Brain microvascular endothelial cell (primary cell): ENCODE measurements around the gene RNF217.
"Not testable (repeated sequence)": the region's sequence is repeated elsewhere in the genome, so short reads cannot be mapped to it uniquely, and the experiment has no call there.

Source experiments
- DNase-seq: peaks from one replicate; pipeline ENCODE4 v3.0.0-alpha.2; 2020
- H3K27ac ChIP-seq: fragments of 250-450 bp; sonication (Bioruptor Pico); 2 replicates; pipeline ENCODE4 v1.5.1; 2020; ENCODE audit warnings: mild to moderate bottlenecking, moderate library complexity
- H3K27me3 ChIP-seq: fragments of 250-450 bp; sonication (Bioruptor Pico); replicated peaks from 2 replicates; pipeline ENCODE4 v1.5.1; 2020; ENCODE audit warnings: mild to moderate bottlenecking
- H3K36me3 ChIP-seq: fragments of 250-450 bp; sonication (Bioruptor Pico); replicated peaks from 2 replicates; pipeline ENCODE4 v1.5.1; 2020; ENCODE audit warnings: mild to moderate bottlenecking
- H3K4me3 ChIP-seq: 2 replicates; pipeline ENCODE4 v1.5.1; 2011; ENCODE audit warnings: low read depth, mild to moderate bottlenecking, control low read depth, low read length, moderate library complexity
- in situ Hi-C: cut with HindIII; loops from 2 replicates; pipeline ENCODE4 v1.10.0; 2017; ENCODE audit warnings: low sequenced_read_pairs, low pct_ligation_motif_present
- TF ChIP-seq, protein P1 (sequence below): IDR thresholded peaks from 2 replicates; pipeline ENCODE4 v1.5.1; 2011; ENCODE audit warnings: low read depth, mild to moderate bottlenecking, moderate library complexity, low read length, control low read depth, inconsistent platforms; ENCODE audit errors: missing control alignments

Gene RNF217

DNA sequence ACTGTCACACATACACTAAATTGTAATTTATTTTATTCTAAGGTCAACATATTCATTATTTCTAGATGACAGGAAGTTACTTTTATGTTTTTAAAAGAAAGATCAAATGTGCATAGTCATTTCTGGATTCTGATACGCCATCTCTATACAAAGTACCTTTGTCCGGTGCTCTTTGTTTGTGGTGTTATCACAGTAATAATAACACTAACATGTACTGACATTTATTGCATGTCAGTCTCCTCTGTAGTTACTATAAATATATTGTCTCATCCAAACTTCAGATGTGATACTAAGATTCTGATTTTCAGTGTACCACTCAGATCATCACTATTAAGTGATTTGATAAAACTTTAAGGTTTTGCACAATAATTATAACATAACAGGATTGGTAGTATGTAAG is 101.1 kb downstream of the RNF217 start:
- Histone ChIP-seq H3K36me3 (no peaks in the 10 kb centered on the region), H3K27ac (no peak overlapping the region), H3K27me3 (no peaks in the 10 kb centered on the region), H3K4me3 (no peak overlapping the region)
- DNase-seq: no peak
- in situ Hi-C loops: no loop called here
- TF ChIP-seq, protein P1, sequence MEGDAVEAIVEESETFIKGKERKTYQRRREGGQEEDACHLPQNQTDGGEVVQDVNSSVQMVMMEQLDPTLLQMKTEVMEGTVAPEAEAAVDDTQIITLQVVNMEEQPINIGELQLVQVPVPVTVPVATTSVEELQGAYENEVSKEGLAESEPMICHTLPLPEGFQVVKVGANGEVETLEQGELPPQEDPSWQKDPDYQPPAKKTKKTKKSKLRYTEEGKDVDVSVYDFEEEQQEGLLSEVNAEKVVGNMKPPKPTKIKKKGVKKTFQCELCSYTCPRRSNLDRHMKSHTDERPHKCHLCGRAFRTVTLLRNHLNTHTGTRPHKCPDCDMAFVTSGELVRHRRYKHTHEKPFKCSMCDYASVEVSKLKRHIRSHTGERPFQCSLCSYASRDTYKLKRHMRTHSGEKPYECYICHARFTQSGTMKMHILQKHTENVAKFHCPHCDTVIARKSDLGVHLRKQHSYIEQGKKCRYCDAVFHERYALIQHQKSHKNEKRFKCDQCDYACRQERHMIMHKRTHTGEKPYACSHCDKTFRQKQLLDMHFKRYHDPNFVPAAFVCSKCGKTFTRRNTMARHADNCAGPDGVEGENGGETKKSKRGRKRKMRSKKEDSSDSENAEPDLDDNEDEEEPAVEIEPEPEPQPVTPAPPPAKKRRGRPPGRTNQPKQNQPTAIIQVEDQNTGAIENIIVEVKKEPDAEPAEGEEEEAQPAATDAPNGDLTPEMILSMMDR: no peak

DNA sequence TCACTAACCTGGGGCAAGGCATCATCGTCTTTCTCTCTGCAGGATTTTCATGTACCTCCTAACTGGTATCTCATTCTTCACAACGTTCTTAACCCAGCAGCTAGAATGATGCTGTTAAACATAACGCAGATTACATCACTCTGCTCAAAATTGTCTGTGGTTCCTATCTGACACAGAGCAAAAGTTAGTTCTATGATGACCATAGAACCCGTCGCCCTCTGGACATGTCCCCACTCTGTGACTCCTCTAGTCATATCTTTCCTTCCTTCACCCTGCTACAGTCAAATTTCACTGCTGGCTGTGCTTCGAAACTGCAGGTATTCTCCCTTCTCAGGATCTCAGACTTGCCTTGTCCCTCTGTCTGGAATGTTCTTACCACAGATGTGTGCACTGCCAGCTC is 103.9 kb downstream of the RNF217 start:
- no peaks in the 10 kb centered on the region for H3K27me3 ChIP-seq

DNA sequence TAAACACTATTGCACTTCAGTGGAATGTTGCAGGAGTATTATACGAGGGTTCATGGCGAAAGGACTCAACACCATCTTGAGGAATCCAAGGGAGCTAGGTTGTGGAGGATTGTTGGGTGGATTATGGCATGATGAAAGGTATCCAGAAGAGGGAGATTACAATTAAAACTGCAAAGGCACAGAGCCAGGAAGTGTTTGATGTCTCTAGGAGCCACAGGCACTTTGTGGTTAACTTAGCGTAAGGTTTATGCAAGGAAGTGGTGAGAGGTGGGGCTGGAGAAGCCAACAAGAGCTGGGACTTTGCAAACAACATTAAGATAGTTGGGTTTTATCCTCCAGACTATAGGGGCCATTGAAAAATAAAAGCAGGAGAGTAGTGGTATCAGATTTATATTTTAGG is 104.7 kb downstream of the RNF217 start:
- peak; percentile 41 for DNase-seq
- in situ Hi-C loops: no loop called here

More for the DNA sequence above, 103.9 kb downstream of the RNF217 start:
- in situ Hi-C loops: no loop called here
- Histone ChIP-seq H3K4me3 (no peak overlapping the region), H3K27ac (no peak overlapping the region), H3K36me3 (no peaks in the 10 kb centered on the region)
- DNase-seq: no peak
- TF ChIP-seq, protein P1: no peak

DNA sequence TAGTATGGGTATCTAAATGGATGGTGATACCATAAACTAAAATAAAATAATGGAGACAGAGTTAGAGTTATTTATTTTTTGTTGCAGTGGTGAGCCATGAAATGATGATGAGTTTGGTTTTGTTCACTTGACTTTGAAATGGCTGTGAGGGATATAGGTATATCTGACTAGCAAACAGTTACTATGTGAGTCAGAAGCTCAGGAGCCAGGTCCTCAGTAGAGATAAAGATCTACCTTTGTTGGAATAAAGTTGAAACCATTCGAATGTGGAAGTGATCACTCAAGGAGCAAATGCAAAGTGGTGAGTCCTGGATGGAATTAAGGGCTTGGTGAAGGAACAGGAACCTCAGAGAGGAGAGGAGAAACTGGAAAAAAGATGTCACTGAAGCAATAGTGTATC is 105.3 kb downstream of the RNF217 start:
- in situ Hi-C loops: no loop called here
- Histone ChIP-seq H3K27me3 (no peaks in the 10 kb centered on the region), H3K36me3 (no peaks in the 10 kb centered on the region), H3K27ac (no peak overlapping the region), H3K4me3 (no peak overlapping the region)
- TF ChIP-seq, protein P1: no peak
- no peak for DNase-seq

More for the DNA sequence above, 104.7 kb downstream of the RNF217 start:
- no peaks in the 10 kb centered on the region for H3K27me3 ChIP-seq
- TF ChIP-seq, protein P1: no peak
- no peaks in the 10 kb centered on the region for H3K36me3 ChIP-seq
- no peak overlapping the region for H3K4me3 ChIP-seq
- no peak overlapping the region for H3K27ac ChIP-seq

DNA sequence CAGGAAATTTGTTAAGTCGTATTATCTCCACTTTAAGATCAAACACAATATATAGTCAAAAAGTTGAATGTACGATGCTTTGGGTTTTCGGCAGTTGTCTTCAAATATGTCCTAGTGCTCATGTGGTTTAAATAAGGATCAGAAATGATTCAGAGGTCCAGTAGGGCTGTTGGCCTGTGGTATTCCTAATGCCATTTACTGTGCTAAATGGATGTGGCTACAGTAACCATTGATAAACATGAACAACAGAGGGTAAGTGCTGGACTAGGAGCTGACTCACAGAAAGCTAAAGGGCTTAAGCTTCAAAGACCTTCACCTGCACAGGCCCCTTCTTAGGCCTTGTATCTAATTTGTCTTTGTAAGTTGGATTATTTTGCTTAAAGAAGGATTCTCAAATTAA is 110.8 kb downstream of the RNF217 start:
- peaks cover 3% of the 10 kb centered on the region for H3K36me3 ChIP-seq
- no peak overlapping the region for H3K27ac ChIP-seq
- DNase-seq: no peak
- in situ Hi-C loops: no loop called here
- no peaks in the 10 kb centered on the region for H3K27me3 ChIP-seq
- H3K4me3 ChIP-seq: no peak overlapping the region
- TF ChIP-seq, protein P1: no peak

DNA sequence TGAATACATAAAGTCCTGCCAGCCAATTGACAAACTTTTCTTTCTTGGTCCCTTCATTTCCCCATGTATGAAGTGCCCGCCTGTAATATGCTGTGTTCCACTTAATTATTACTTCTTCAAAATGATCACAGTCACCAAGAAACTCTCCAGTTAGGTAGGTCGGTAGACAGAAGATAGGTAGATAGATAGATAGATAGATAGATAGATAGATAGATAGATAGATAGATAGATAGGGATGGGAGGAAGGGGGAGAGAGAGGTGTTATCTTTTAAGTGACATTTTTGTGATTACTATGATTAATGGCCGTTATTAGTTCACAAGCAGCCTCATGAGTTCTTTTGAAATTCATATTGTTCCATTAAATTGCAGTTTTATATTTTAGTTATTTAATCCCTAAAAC is 111.9 kb downstream of the RNF217 start:
- in situ Hi-C loops: no loop called here
- Histone ChIP-seq H3K27ac (no peak overlapping the region), H3K4me3 (no peak overlapping the region), H3K27me3 (no peaks in the 10 kb centered on the region), H3K36me3 (peaks cover 3% of the 10 kb centered on the region)
- DNase-seq: no peak
- TF ChIP-seq, protein P1: no peak

DNA sequence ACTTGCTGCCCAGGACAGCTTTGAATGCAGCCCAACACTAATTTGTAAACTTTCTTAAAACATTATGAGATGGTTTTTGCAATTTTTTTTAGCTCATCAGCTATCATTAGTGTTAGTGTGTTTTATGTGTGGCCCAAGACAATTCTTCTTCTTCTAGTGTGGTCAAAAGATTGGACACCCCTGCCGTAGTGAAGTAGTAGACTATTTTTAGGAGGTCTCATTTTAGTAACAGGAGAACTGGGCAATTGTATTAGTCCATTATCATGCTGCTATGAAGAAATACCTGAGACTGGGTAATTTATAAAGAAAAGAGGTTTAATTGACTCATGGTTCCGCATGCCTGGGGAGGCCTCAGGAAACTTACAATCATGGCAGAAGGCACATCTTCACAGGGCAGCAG is 112.8 kb downstream of the RNF217 start:
- H3K4me3 ChIP-seq, H3K27ac ChIP-seq, H3K27me3 ChIP-seq, DNase-seq, in situ Hi-C loops, H3K36me3 ChIP-seq: not testable (repeated sequence)
